NCI-H345 treated with DMSO at 0.1 percent for 48 hours (cell line): Measurements from ENCODE around the gene EVI5L.
"Not testable (repeated sequence)": the region's sequence is repeated elsewhere in the genome, so short reads cannot be mapped to it uniquely, and the experiment has no call there.

Experiments used
- DNase-seq: peaks from one replicate; lab custom pipeline; 2025; ENCODE audit not compliant: unreplicated experiment; lab: John Stamatoyannopoulos, UW

EVI5L gene

GRCh38 chr19:7871437-7872305 lies 41.7 kb downstream of the EVI5L start:
- DNase-seq: peak; percentile 39

- no peak for DNase-seq
Measured at GRCh38 chr19:7872306-7873204, 42.5 kb downstream of the EVI5L start.

GRCh38 chr19:7873304-7874075 lies 43.5 kb downstream of the EVI5L start:
- DNase-seq: no peak

GRCh38 chr19:7874076-7874896 lies 44.3 kb downstream of the EVI5L start, which contains the start of gene PRR36:
Gene PRR36 (minus strand): TSS chr19:7874390. CDS start chr19:7873689, 701 bp downstream.
- peak; percentile 74 for DNase-seq

GRCh38 chr19:7874897-7875273 lies 44.9 kb downstream of the EVI5L start:
- DNase-seq: no peak

- no peak for DNase-seq
Measured at GRCh38 chr19:7877249-7877836, 47.3 kb downstream of the EVI5L start.

GRCh38 chr19:7879111-7879807 lies 49.2 kb downstream of the EVI5L start:
- no peak for DNase-seq

GRCh38 chr19:7879836-7880235 lies 49.8 kb downstream of the EVI5L start:
- DNase-seq: no peak

GRCh38 chr19:7881910-7882309 lies 51.9 kb downstream of the EVI5L start:
- no peak for DNase-seq

- DNase-seq: no peak
Measured at GRCh38 chr19:7883105-7883504, 53.1 kb downstream of the EVI5L start.

GRCh38 chr19:7883796-7884570 lies 54.0 kb downstream of the EVI5L start:
- no peak for DNase-seq

GRCh38 chr19:7885818-7886217 lies 55.8 kb downstream of the EVI5L start:
- no peak for DNase-seq

GRCh38 chr19:7887408-7888144 lies 57.6 kb downstream of the EVI5L start:
- no peak for DNase-seq

- no peak for DNase-seq
Measured at GRCh38 chr19:7888145-7888825, 58.3 kb downstream of the EVI5L start, which contains the start of gene LRRC8E. Gene LRRC8E (plus strand): TSS chr19:7888510. CDS start chr19:7895604, 7,094 bp downstream.

- DNase-seq: no peak
Measured at GRCh38 chr19:7888826-7889217, 58.8 kb downstream of the EVI5L start.

GRCh38 chr19:7893362-7894101 lies 63.5 kb downstream of the EVI5L start:
- DNase-seq: not testable (repeated sequence)
